GM12891 (cell line): ENCODE data around the gene YWHAG.

Source experiments
- POLR2A ChIP-seq: IDR thresholded peaks from 2 replicates; pipeline ENCODE4 v1.6.1; 2011; ENCODE audit warnings: low read depth, low read length, control low read depth
- POLR2AphosphoS5 ChIP-seq: IDR thresholded peaks from 2 replicates; pipeline ENCODE4 v1.6.1; 2011; ENCODE audit warnings: low read depth, low read length, control low read depth
- POU2F2 ChIP-seq: IDR thresholded peaks from 2 replicates; pipeline ENCODE4 v1.6.1; 2011; ENCODE audit warnings: low read depth, mild to moderate bottlenecking, control low read depth, low read length, moderate library complexity
- SPI1 ChIP-seq: IDR thresholded peaks from 2 replicates; pipeline ENCODE4 v1.6.1; 2011; ENCODE audit warnings: low read depth, low read length, control low read depth
- TAF1 ChIP-seq: IDR thresholded peaks from 2 replicates; pipeline ENCODE4 v1.6.1; 2011; ENCODE audit warnings: low read depth, low read length, control low read depth

GRCh38 chr7:76340617-76341131 is 18.1 kb downstream of the YWHAG start:
- TF ChIP-seq POLR2A, result no peak
- no peak for TF ChIP-seq POU2F2
- no peak for TF ChIP-seq POLR2AphosphoS5
- TF ChIP-seq SPI1, result no peak
- no peak for TF ChIP-seq TAF1
